ENCODE data around the gene GLTP. TPM values are rescaled to one million over a fixed set of nuclear protein-coding genes. Genes with fewer than 3 reads are reported as not detected.
"Not testable (repeated sequence)": the region's sequence is repeated elsewhere in the genome, so short reads cannot be mapped to it uniquely, and the experiment has no call there.

The GLTP gene
- total RNA-seq, result 10 to 100 TPM; 42.4 to 48.9 TPM

DNA sequence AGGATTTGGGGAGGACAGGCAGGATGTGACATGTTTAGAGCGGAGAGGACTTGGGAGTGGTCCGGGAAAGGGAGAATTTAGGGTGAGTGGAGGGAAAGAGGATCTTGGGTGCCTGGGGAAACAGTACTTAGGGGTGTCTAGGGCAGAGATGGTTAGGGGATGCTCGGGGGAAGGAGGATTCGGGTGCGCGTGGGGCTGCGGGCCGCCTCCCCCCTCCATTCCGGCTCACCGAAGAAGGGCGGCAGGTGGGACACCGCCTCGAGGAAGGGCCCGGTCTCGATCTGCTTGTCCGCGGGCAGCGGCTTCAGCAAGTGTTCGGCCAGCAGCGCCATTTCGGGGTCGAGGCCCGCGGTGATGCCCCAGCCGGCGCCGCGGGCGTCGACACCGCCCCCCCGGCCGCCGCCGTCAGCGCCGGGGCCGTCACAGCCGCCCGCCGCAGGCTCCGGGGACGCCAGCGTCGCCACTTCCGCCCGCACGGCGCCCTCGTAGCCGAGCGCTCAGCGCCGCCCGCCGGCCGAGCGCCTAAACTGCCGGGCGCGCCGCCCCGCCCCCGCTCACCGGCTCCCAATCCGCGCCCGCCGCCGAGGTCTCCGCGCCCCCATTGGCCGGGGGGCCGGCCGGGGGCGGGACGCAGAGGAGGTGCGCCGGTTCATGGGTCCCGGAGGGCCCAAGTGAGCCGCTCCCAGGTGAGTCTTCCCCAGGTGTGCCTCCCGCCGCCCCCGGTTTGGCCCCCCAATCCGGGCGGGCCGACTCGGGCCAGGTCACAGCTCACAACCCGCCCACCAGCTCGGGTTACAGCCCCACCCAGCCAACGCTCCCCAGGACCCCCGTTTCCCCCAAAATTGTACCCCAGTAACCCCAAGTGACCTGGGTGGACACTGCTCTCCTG lies at the start of gene GLTP:
GLTP (minus strand) TSS at position 499 of the 889 bp plus-strand sequence; CDS start at position 332, 167 bp downstream.
- TF ChIP-seq, protein P1, sequence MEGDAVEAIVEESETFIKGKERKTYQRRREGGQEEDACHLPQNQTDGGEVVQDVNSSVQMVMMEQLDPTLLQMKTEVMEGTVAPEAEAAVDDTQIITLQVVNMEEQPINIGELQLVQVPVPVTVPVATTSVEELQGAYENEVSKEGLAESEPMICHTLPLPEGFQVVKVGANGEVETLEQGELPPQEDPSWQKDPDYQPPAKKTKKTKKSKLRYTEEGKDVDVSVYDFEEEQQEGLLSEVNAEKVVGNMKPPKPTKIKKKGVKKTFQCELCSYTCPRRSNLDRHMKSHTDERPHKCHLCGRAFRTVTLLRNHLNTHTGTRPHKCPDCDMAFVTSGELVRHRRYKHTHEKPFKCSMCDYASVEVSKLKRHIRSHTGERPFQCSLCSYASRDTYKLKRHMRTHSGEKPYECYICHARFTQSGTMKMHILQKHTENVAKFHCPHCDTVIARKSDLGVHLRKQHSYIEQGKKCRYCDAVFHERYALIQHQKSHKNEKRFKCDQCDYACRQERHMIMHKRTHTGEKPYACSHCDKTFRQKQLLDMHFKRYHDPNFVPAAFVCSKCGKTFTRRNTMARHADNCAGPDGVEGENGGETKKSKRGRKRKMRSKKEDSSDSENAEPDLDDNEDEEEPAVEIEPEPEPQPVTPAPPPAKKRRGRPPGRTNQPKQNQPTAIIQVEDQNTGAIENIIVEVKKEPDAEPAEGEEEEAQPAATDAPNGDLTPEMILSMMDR (IDR thresholded peaks at IDR 0.05), result peak; percentile 25
- peak within 1 kb of the TSS; percentile 81 for H3K4me3 ChIP-seq
- no peaks in the 10 kb centered on the region for H3K36me3 ChIP-seq
- ATAC-seq (ENCODE audit: insufficient number of reproducible peaks, low FRiP score, low read depth), result peak; percentile 85
- peak; percentile 20 for DNase-seq (ENCODE audit: low spot score)
- peaks cover 9 to 41% of the 10 kb centered on the region in 2 donors for H3K4me1 ChIP-seq (ENCODE audit: control insufficient read depth in 1 of 2, low read depth in 2 of 2)
- no peaks in the 10 kb centered on the region for H3K27me3 ChIP-seq (replicated peaks; ENCODE audit: insufficient read depth)
- H3K27ac ChIP-seq, result peak within 1 kb of the TSS; percentile 49 to 57
- H3K9me3 ChIP-seq, result no peaks in the 10 kb centered on the region

DNA sequence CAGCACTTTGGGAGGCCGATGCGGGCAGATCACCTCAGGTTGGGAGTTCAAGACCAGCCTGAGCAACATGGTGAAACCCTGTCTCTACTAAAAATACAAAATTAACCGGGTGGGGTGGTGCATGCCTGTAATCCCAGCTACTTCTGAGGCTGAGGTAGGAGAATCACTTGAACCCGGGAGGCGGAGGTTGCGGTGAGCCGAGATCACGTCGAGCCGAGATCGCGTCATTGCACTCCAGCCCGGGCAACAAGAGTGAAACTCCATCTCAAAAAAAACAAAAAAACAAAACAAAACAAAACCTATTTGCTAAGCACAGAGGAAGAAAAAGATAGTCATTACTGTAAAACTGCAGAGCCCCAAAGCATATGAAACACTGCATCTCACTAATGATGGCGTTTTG lies 49.0 kb upstream of the GLTP start:
- not testable (repeated sequence) for H3K27me3 ChIP-seq (replicated peaks; ENCODE audit: insufficient read depth); H3K4me3 ChIP-seq; ATAC-seq (ENCODE audit: insufficient number of reproducible peaks, low FRiP score, low read depth); H3K9me3 ChIP-seq; H3K4me1 ChIP-seq (ENCODE audit: control insufficient read depth in 1 of 2, low read depth in 2 of 2); H3K27ac ChIP-seq; DNase-seq (ENCODE audit: low spot score)
- peaks cover 38% of the 10 kb centered on the region for H3K36me3 ChIP-seq

DNA sequence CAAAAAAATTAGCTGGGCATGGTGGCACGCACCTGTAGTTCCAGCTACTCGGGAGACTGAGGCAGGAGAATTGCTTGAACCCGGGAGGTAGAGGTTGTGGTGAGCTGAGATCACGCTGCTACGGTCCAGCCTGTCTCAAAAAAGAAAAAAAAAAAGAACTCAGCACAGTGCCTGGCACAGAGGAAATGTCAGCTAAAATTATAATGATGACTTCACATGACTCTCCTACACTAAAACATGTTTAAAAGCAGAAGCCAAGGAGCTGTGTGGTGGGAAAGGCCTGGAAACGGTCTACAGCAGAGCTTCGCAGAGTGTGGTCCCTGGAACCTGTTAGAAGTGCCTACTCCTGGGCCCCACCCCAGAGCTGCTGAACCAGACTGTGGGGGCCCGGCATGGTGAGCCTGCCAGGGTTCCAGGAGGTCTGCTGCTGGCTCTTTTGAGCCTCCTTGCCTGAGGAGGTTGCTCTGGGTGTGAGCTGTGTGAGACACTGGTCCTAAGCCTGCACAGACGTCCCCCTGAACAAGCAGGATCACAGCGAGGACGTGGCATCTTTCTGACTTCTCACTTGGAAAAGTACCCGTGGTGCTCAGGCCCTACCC lies 47.8 kb upstream of the GLTP start:
- no peaks in the 10 kb centered on the region for H3K4me1 ChIP-seq (ENCODE audit: control insufficient read depth in 1 of 2, low read depth in 2 of 2)
- no peak for DNase-seq (ENCODE audit: low spot score)
- no peaks in the 10 kb centered on the region for H3K27me3 ChIP-seq (replicated peaks; ENCODE audit: insufficient read depth)
- ATAC-seq (ENCODE audit: insufficient number of reproducible peaks, low FRiP score, low read depth), result no peak
- TF ChIP-seq, protein P1 (IDR thresholded peaks at IDR 0.05), result no peak
- no peak overlapping the region for H3K27ac ChIP-seq
- no peaks in the 10 kb centered on the region for H3K9me3 ChIP-seq
- no peak overlapping the region for H3K4me3 ChIP-seq
- peaks cover 30% of the 10 kb centered on the region for H3K36me3 ChIP-seq

DNA sequence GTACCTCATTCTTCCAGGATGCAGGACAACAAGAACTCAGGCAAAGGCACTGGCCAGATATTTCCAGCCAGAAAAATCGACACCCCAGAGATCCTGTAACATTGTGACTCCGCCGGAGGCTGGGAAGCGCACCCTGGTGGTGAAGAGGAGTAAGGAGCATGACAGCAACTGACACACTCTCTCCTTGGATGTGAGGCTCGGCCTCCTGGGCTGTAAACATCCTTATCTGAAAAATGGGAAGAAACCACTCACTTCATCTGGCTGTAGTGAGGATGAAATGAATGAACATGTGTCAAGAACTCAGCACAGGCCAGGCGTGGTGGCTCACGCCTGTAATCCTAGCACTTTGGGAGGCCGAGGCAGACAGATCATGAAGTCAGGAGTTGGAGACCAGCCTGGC lies 47.3 kb upstream of the GLTP start:
- Histone ChIP-seq H3K4me3 (no peak overlapping the region), H3K4me1 (ENCODE audit: control insufficient read depth in 1 of 2, low read depth in 2 of 2) (no peaks in the 10 kb centered on the region), H3K27ac (no peak overlapping the region), H3K36me3 (peaks cover 30% of the 10 kb centered on the region), H3K9me3 (no peaks in the 10 kb centered on the region), H3K27me3 (replicated peaks; ENCODE audit: insufficient read depth) (no peaks in the 10 kb centered on the region)
- ATAC-seq (ENCODE audit: insufficient number of reproducible peaks, low FRiP score, low read depth) (no peak), DNase-seq (ENCODE audit: low spot score) (no peak)
- TF ChIP-seq, protein P1 (IDR thresholded peaks at IDR 0.05), result peak; percentile 42

DNA sequence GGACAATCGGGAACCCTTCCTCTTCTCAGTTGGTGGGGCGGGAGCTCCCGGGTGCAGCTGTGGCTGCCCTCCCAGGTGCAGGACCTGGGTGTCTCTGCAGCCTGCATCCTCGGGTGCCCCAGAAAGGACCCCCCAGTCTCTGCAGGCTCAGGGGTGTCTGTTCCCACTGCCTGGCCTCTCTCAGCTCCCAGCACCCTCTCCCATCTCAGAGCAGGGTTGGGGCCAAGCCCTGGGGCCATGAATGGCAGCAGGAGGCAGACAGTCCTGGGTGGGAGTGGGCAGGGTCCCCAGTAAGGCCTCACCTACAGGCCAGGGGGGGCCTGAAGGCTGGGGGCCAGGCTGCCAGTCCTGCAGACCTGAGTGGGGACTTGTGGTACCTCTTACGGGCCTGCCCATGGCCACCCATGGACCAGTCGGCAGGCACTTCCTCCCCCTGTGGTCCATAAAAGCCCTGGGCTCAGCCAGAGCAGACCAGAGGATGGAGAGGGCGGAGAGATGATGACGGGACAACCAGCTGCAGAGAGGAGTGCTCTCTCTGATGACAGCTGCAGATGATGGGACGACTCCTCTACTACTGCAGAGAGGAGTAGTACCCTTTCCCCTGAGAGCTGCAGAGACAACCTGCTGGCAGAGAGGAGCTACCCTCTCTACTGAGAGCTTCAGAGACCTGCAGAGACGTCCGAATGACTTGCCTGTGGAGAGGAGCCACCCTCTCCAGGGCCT lies 46.3 kb upstream of the GLTP start:
- Histone ChIP-seq H3K36me3 (peaks cover 21% of the 10 kb centered on the region), H3K4me3 (no peak overlapping the region), H3K9me3 (no peaks in the 10 kb centered on the region), H3K27ac (no peak overlapping the region), H3K27me3 (replicated peaks; ENCODE audit: insufficient read depth) (no peaks in the 10 kb centered on the region), H3K4me1 (ENCODE audit: control insufficient read depth in 1 of 2, low read depth in 2 of 2) (no peaks in the 10 kb centered on the region)
- TF ChIP-seq, protein P1 (IDR thresholded peaks at IDR 0.05), result no peak
- DNase-seq (ENCODE audit: low spot score), result no peak
- ATAC-seq (ENCODE audit: insufficient number of reproducible peaks, low FRiP score, low read depth), result no peak

Data from thoracic aorta (tissue), 2 donors.